ENCODE results near the gene MPHOSPH6. TPM values are rescaled to one million over a fixed set of nuclear protein-coding genes. Genes with fewer than 3 reads are reported as not detected.

Gene MPHOSPH6
- total and polyA plus RNA-seq, 8 donors = 6.1 to 31.9 (median 26.3) TPM; not detected in 1

DNA sequence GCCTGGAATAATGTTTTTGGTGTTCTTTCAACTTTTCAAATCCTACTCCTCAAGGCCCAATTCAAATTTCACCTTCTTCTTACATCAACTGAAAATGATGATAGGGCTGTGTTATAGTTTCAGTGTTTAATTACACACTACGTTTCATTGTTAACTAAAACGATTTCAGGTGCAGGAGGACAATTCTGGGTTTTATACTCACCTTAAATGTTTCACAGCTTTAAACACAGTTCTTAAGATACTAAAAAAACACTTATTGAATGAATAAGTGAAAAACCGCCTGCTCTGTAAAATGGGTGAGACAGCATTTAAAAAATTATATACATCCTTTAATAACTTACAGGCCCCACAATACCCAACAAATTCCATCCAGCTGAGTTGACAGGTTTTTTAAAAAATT is 6.2 kb upstream of the MPHOSPH6 start:
- peaks cover 0 to 63% (median 2%) of the 10 kb centered on the region in 3 donors for H3K27me3 ChIP-seq
- DNase-seq = no peak
- TF ChIP-seq, protein P1, sequence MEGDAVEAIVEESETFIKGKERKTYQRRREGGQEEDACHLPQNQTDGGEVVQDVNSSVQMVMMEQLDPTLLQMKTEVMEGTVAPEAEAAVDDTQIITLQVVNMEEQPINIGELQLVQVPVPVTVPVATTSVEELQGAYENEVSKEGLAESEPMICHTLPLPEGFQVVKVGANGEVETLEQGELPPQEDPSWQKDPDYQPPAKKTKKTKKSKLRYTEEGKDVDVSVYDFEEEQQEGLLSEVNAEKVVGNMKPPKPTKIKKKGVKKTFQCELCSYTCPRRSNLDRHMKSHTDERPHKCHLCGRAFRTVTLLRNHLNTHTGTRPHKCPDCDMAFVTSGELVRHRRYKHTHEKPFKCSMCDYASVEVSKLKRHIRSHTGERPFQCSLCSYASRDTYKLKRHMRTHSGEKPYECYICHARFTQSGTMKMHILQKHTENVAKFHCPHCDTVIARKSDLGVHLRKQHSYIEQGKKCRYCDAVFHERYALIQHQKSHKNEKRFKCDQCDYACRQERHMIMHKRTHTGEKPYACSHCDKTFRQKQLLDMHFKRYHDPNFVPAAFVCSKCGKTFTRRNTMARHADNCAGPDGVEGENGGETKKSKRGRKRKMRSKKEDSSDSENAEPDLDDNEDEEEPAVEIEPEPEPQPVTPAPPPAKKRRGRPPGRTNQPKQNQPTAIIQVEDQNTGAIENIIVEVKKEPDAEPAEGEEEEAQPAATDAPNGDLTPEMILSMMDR (IDR thresholded peaks at IDR 0.05) = no peak
- TF ChIP-seq POLR2AphosphoS5 (IDR thresholded peaks at IDR 0.05) = no peak
- no peak for TF ChIP-seq POLR2A (IDR thresholded peaks at IDR 0.05)
- TF ChIP-seq EP300 (IDR thresholded peaks at IDR 0.05) = no peak
- intact Hi-C loops (cut with DNase I; ENCODE audit: low total_unique reads) = no loop called here
- H3K4me3 ChIP-seq = no peak overlapping the region
- H3K36me3 ChIP-seq = no peaks in the 10 kb centered on the region
- WGBS, 5 donors = 85 to 94% (median 88%) methylated on average over 3 of the region's 3 CpGs
- no peaks in the 10 kb centered on the region for H3K9me3 ChIP-seq
- H3K4me1 ChIP-seq = no peaks in the 10 kb centered on the region
- H3K27ac ChIP-seq = no peak overlapping the region

DNA sequence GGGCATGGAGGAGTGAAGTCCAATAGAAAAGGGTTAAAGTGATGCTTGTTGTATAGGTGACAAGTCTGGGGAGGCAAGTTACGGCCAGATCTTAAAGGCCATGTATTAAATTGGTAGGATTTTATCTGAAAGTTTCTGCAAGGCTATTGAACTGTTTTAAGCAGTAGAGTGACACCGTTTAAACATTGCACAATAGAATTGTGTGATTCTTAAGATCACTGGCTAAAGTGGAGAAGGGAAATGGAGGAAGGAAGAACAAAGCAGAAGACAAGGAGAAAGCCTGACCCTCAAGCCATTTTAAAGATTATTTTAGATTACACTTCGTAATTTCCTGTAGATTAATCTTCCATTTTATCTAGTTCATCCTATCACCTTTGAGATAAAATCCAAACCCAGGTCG is 5.6 kb upstream of the MPHOSPH6 start:
- TF ChIP-seq EP300 (IDR thresholded peaks at IDR 0.05) (no peak), POLR2A (IDR thresholded peaks at IDR 0.05) (no peak), POLR2AphosphoS5 (IDR thresholded peaks at IDR 0.05) (no peak)
- TF ChIP-seq, protein P1 (IDR thresholded peaks at IDR 0.05) = no peak
- DNase-seq = no peak
- no peak overlapping the region for H3K27ac ChIP-seq
- H3K9me3 ChIP-seq = no peaks in the 10 kb centered on the region
- H3K4me3 ChIP-seq = no peak overlapping the region
- peaks cover 0 to 67% (median 5%) of the 10 kb centered on the region in 3 donors for H3K27me3 ChIP-seq
- intact Hi-C loops (cut with DNase I; ENCODE audit: low total_unique reads) = no loop called here
- no peaks in the 10 kb centered on the region for H3K36me3 ChIP-seq
- H3K4me1 ChIP-seq = peaks cover 0 to 1% (median under 1%) of the 10 kb centered on the region in 4 donors
- 49 to 58% (median 56%) methylated on average over 4 of the region's 4 CpGs for WGBS, 5 donors

- peaks cover 5 to 26% (median 20%) of the 10 kb centered on the region in 4 donors for H3K4me1 ChIP-seq
- peaks cover 14 to 31% (median 22%) of the 10 kb centered on the region in 4 donors for H3K36me3 ChIP-seq
- WGBS, 5 donors = 85 to 98% (median 98%) methylated on average over 5 of the region's 5 CpGs
- H3K9me3 ChIP-seq = no peaks in the 10 kb centered on the region
- DNase-seq = no peak
- peaks cover 0 to 18% (median 5%) of the 10 kb centered on the region in 3 donors for H3K27me3 ChIP-seq
- no peak overlapping the region for H3K27ac ChIP-seq
- no peak for TF ChIP-seq POLR2A (IDR thresholded peaks at IDR 0.05)
- TF ChIP-seq, protein P1 (IDR thresholded peaks at IDR 0.05) = no peak
- no peak for TF ChIP-seq POLR2AphosphoS5 (IDR thresholded peaks at IDR 0.05)
- TF ChIP-seq EP300 (IDR thresholded peaks at IDR 0.05) = no peak
- H3K4me3 ChIP-seq = no peak overlapping the region
- intact Hi-C loops (cut with DNase I; ENCODE audit: low total_unique reads) = no loop called here
Measured at GRCh38 chr16:82167670-82168069, 2.4 kb downstream of the MPHOSPH6 start.

DNA sequence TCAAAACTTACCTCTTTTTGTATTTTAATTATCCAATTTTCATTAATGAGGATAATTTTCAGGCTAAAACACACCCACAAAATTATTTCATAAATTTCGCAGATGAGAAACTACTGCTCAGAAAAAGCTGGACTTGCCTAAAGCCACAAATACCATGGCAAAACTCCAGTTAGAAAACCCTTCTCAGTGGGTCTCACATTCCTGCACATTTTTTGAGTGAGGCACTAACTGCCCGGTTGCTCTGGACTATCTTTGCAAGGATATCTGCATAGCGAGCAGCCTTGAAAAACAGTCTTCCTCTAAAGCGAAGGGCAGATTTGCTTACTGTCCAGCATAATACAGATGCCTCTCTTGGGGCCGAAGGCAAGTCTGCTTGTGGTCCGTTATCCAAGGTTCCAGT is 9.8 kb downstream of the MPHOSPH6 start:
- intact Hi-C loops (cut with DNase I; ENCODE audit: low total_unique reads) = no loop called here
- peaks cover 0 to 7% (median 2%) of the 10 kb centered on the region in 4 donors for H3K4me1 ChIP-seq
- H3K4me3 ChIP-seq = no peak overlapping the region
- no peaks in the 10 kb centered on the region for H3K9me3 ChIP-seq
- H3K36me3 ChIP-seq = peaks cover 28 to 55% (median 53%) of the 10 kb centered on the region in 4 donors
- DNase-seq = no peak
- H3K27ac ChIP-seq = no peak overlapping the region
- H3K27me3 ChIP-seq = no peaks in the 10 kb centered on the region
- 80 to 98% (median 87%) methylated on average over 6 of the region's 6 CpGs for WGBS, 5 donors
- TF ChIP-seq, protein P1 (IDR thresholded peaks at IDR 0.05) = no peak
- TF ChIP-seq POLR2A (IDR thresholded peaks at IDR 0.05) (no peak), POLR2AphosphoS5 (IDR thresholded peaks at IDR 0.05) (no peak), EP300 (IDR thresholded peaks at IDR 0.05) (no peak)

Measured in stomach (tissue), 9 donors.